22Rv1 (cell line): ENCODE data around the gene PAX3.

Experiments
- CTCF ChIP-seq: fragments of 450-650 bp; IDR thresholded peaks from 2 replicates; pipeline ENCODE4 v1.5.1; 2017; ENCODE audit warnings: mild to moderate bottlenecking
- ZFX ChIP-seq: fragments of 450-650 bp; IDR thresholded peaks from 2 replicates; pipeline ENCODE4 v1.6.1; 2017; ENCODE audit warnings: antibody characterized with exemption, borderline replicate concordance

GRCh38 chr2:222160944-222161343 lies 137.9 kb downstream of the PAX3 start:
- TF ChIP-seq CTCF (no peak), ZFX (no peak)
